Astrocyte of the spinal cord (primary cell): Measurements from ENCODE around the gene PPP1R9B.

Source experiments
- DNase-seq: peaks from one replicate; pipeline ENCODE4 v3.0.0; 2011; ENCODE audit warnings: low read depth, low spot score
- H3K4me3 ChIP-seq: 2 replicates; pipeline ENCODE4 v1.5.1; 2011; ENCODE audit warnings: low read depth, mild to moderate bottlenecking, low read length, moderate library complexity
- in situ Hi-C: cut with HindIII; loops from 2 replicates; pipeline ENCODE4 v1.10.0; 2017; ENCODE audit warnings: low sequenced_read_pairs
- TF ChIP-seq, protein P1 (sequence below): IDR thresholded peaks from 2 replicates; pipeline ENCODE4 v1.5.1; 2012; ENCODE audit warnings: low read depth, mild to moderate bottlenecking, low read length, inconsistent platforms

The PPP1R9B gene

DNA sequence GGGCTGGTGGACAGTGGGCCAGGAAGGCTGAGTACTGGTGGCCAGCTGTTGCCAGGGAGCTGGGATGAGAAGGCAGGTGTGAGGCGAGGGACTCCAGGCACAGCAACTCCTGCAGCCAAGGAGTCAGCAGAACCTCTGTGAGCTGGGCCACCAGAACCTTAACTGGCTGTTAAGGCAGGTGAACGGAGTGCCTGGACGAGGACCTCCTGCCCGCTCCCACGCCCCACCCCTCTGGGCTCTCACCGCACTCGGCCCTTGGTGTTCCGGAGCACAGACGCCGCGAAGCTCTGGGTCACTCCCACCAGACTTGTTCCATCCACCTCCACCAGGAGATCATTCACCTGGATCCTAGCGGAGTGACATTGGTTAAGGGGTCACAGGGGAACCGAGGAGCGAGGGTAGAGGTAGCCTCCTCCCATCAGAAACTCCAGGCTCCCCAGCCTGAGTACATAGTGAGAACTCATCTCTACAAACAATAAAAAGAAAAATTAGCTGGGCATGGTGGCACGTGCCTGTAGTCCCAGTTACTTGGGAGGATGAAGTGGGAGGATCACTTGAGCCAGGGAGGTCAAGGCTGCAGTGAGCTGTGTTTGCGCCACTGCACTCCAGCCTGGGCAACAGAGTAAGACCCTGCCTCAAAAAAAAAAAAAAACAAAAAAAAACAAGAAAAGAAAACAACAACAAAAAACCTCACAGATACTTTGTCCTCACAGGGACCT, 9.3 kb downstream of the PPP1R9B start:
- TF ChIP-seq, protein P1, sequence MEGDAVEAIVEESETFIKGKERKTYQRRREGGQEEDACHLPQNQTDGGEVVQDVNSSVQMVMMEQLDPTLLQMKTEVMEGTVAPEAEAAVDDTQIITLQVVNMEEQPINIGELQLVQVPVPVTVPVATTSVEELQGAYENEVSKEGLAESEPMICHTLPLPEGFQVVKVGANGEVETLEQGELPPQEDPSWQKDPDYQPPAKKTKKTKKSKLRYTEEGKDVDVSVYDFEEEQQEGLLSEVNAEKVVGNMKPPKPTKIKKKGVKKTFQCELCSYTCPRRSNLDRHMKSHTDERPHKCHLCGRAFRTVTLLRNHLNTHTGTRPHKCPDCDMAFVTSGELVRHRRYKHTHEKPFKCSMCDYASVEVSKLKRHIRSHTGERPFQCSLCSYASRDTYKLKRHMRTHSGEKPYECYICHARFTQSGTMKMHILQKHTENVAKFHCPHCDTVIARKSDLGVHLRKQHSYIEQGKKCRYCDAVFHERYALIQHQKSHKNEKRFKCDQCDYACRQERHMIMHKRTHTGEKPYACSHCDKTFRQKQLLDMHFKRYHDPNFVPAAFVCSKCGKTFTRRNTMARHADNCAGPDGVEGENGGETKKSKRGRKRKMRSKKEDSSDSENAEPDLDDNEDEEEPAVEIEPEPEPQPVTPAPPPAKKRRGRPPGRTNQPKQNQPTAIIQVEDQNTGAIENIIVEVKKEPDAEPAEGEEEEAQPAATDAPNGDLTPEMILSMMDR, result no peak
- in situ Hi-C loops, result no loop called here
- H3K4me3 ChIP-seq, result no peak overlapping the region
- no peak for DNase-seq

DNA sequence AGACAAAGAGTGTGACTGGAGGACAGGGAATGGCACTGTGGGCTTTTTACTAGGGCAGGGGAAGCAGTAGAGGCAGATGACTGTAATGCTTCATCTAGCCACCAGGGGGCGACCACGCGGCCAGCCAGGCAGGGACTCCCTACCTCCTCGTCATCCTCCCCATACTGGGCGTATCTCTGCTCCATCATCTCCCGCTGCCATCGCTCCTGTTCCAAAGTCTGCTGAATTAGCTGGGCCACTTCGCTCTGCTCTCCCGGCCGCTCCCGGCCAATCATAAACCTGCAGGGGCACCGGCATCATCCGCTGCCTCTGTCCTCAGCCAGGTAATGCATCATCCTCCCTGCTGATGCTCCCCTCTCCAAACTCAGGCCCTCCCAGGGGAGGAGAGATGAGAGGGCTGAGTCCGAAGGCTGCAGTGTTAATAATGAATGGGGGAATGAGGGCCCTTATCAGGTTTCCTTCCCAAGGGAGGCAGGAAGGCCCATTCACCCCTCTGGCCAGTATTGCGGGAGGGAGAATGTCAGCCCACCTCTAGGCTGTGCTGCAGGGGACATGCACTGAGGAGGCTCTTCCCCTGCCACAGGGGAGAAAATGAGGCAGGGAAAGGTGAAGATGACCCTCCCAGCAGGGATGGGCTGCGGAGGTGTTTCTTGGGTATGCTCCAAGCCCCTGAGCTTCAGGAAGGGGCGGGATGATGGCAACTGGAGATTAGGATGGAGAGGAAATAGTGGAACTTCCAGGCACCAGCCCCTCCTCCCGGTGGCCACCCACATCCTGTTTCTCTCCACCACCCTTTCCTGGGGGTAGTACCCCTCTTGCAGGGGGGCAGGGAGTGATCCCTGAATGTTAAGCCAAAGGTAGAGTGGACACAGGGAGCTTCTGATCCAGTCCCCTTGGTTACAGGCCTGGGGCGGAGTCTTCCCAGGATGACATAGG, 10.3 kb downstream of the PPP1R9B start:
- in situ Hi-C loops, result no loop called here
- TF ChIP-seq, protein P1, result peak; percentile 88
- H3K4me3 ChIP-seq, result no peak overlapping the region
- peak; percentile 69 for DNase-seq

DNA sequence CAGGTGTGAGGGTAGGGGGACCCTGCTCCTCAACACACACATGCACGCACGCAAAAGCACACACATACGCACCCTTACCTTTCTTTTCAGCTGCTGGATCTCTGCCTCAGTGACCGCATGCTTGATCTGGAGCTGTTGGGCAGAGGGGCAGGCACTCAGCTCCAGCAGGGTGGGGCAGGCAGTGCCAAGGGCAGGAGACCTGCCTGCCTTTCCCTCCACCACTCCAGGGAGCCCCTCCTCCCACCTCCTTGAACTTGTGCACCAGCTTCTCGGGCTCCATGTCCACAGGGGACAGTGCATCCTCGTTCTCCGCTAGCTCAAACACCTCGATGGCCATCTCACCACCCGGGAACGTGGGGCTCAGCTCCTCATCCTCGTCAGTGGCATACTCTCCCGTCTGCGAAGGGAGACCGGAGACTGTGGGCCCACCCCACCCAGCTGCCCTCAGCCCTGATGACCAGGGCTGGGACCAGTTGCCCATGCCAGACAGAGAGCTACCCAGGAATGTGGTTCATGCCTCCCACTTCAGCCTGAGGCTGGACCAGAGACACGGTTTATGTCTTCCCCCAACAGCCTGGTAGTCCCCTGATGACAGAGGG, 11.2 kb downstream of the PPP1R9B start:
- no peak overlapping the region for H3K4me3 ChIP-seq
- no peak for DNase-seq
- TF ChIP-seq, protein P1, result no peak
- in situ Hi-C loops, result no loop called here

DNA sequence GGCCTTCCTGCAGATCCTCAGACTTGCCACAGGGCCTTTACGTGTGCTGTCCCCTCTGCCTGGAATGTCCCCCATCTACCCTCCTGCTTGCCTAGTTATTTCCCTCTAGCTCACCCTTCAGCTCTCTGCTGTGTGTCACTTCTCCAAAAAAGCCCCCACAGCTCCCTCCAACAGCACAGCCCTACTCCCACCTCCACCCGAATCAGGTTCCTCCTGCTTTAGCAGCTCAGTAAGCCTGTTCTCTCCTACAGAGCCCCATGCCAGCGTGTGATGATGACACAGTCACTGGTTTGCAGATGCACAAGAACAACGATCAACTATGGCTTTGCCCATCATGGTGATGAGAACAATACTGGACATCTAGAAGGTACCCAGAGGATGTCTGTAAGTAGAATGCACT, 13.4 kb downstream of the PPP1R9B start:
- no peak overlapping the region for H3K4me3 ChIP-seq
- in situ Hi-C loops, result no loop called here
- DNase-seq, result no peak
- TF ChIP-seq, protein P1, result no peak

DNA sequence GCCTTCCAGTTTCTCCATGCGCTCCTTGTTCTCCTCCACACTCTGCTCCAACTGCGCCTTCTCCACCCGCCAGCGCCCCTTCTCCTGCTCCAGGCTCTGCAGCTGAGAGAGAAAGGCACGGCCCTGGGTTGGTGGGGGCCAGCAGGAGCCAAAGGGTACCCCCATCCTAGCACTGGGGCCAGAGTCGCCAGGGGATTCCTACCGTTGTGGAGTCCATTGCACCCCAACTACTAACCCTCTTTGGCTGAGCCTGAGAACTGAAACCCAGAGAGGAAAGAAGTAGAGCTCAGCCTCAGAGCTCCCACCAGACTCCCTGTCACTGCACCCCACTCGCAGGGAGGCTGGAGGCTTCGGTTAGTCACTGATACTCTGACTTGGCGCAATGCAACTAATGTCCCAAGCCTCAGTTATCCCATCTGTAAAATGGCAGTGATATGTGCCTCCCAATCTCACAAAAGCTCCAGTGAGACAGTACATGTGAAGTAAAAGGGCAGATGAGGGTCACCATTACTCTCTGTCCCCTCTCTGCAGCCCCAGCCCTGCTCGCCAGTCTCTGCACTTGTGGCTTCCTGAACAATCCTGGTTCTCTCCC, 14.3 kb downstream of the PPP1R9B start:
- H3K4me3 ChIP-seq, result no peak overlapping the region
- DNase-seq, result no peak
- TF ChIP-seq, protein P1, result no peak
- in situ Hi-C loops, result no loop called here
